ENCODE data around the gene CARM1. TPM values are rescaled to one million over a fixed set of nuclear protein-coding genes. Genes with fewer than 3 reads are reported as not detected.

The CARM1 gene
- total and polyA plus RNA-seq, 2 experiments from 2014 or later, result 43.3 to 118 TPM

- TF ChIP-seq ZNF462 (CRISPR knock-in tag; IDR thresholded peaks at IDR 0.05) (no peak), STAT1 (IDR thresholded peaks at IDR 0.05; ENCODE audit: unreplicated experiment) (no peak)
These were observed 6.9 kb downstream of the CARM1 start (continued) for GRCh38 chr19:10878253-10878652.

- ATAC-seq (peak; percentile 9), DNase-seq (ENCODE audit: low spot score) (peak; percentile 58)
- Mint-ChIP-seq H3K27me3 (ENCODE audit: insufficient read depth, low read depth, poor library complexity) (peaks cover 21% of the 10 kb centered on the region), H3K4me1 (peaks cover 63% of the 10 kb centered on the region), H3K4me3 (peak overlapping the region; percentile 32), H3K27ac (peak overlapping the region; percentile 87), H3K36me3 (ENCODE audit: low read depth) (peaks cover 11% of the 10 kb centered on the region), H3K9me3 (no peaks in the 10 kb centered on the region)
- Histone ChIP-seq H3K79me2 (replicated peaks; ENCODE audit: insufficient read depth) (peaks cover 95% of the 10 kb centered on the region), H3K4me2 (peak overlapping the region; percentile 75), H4K20me1 (replicated peaks; ENCODE audit: insufficient read depth) (peaks cover 5% of the 10 kb centered on the region; the same call in 1 of the 2 replicates), H3F3A (replicated peaks; ENCODE audit: low read depth) (peaks cover 38% of the 10 kb centered on the region), H2AFZ (no peak overlapping the region), H3K9me2 (ENCODE audit: insufficient read depth) (no peaks in the 10 kb centered on the region; the same call in 1 of the 2 replicates), H3K36me3 (ENCODE audit: insufficient read depth) (no peaks in the 10 kb centered on the region), H3K27me3 (ENCODE audit: insufficient read depth) (no peaks in the 10 kb centered on the region), H3K4me3 (peak overlapping the region; percentile 37; the same call in 1 of the 2 replicates), H3K27ac (ENCODE audit: low read depth) (peak overlapping the region; percentile 11), H3K4me1 (ENCODE audit: insufficient read depth) (peaks cover 63% of the 10 kb centered on the region)
- TF ChIP-seq ETS1 (IDR thresholded peaks at IDR 0.05) (no peak), REST (IDR thresholded peaks at IDR 0.05; ENCODE audit: unreplicated experiment) (no peak), NANOG (IDR thresholded peaks at IDR 0.05; ENCODE audit: borderline replicate concordance) (no peak), EZH2phosphoT487 (IDR thresholded peaks at IDR 0.05; ENCODE audit: unreplicated experiment) (no peak)
These were observed 10.2 kb downstream of the CARM1 start for GRCh38 chr19:10881403-10882107.
